ENCODE results near the gene CTF1. TPM values are rescaled to one million over a fixed set of nuclear protein-coding genes. Genes with fewer than 3 reads are reported as not detected.
"Not testable (repeated sequence)": the region's sequence is repeated elsewhere in the genome, so short reads cannot be mapped to it uniquely, and the experiment has no call there.

Gene CTF1
- polyA plus RNA-seq, 4 donors = 6.9 to 8.8 (median 7.7) TPM

GRCh38 chr16:30927789-30928378, 31.5 kb downstream of the CTF1 start:
- peak in 1 of 4 donors; percentile 73 for DNase-seq (ENCODE audit: low read depth in 4 of 4, low spot score in 3 of 4)

GRCh38 chr16:30928390-30928789, 32.0 kb downstream of the CTF1 start:
- DNase-seq (ENCODE audit: low read depth in 4 of 4, low spot score in 3 of 4) = no peak

- DNase-seq (ENCODE audit: low read depth in 4 of 4, low spot score in 3 of 4) = no peak
These were observed 32.8 kb downstream of the CTF1 start for GRCh38 chr16:30929167-30929566.

GRCh38 chr16:30930160-30930571, 33.8 kb downstream of the CTF1 start:
- no peak for DNase-seq (ENCODE audit: low read depth in 4 of 4, low spot score in 3 of 4)

GRCh38 chr16:30931068-30931650, 34.7 kb downstream of the CTF1 start:
- no peak for DNase-seq (ENCODE audit: low read depth in 4 of 4, low spot score in 3 of 4)

GRCh38 chr16:30934827-30935557, 38.6 kb downstream of the CTF1 start:
- no peak for DNase-seq (ENCODE audit: low read depth in 4 of 4, low spot score in 3 of 4)

GRCh38 chr16:30937692-30938091, 41.3 kb downstream of the CTF1 start:
- DNase-seq (ENCODE audit: low read depth in 4 of 4, low spot score in 3 of 4) = no peak

GRCh38 chr16:30939571-30939970, 43.2 kb downstream of the CTF1 start:
- not testable (repeated sequence) for DNase-seq (ENCODE audit: low read depth in 4 of 4, low spot score in 3 of 4)

- no peak for DNase-seq (ENCODE audit: low read depth in 4 of 4, low spot score in 3 of 4)
These were observed 45.4 kb downstream of the CTF1 start for GRCh38 chr16:30941600-30942425.

GRCh38 chr16:30942426-30942806, 46.0 kb downstream of the CTF1 start:
- DNase-seq (ENCODE audit: low read depth in 4 of 4, low spot score in 3 of 4) = no peak

- no peak for DNase-seq (ENCODE audit: low read depth in 4 of 4, low spot score in 3 of 4)
These were observed 47.9 kb downstream of the CTF1 start for GRCh38 chr16:30944352-30944751.

- DNase-seq (ENCODE audit: low read depth in 4 of 4, low spot score in 3 of 4) = no peak
These were observed 50.5 kb downstream of the CTF1 start for GRCh38 chr16:30946671-30947540.

GRCh38 chr16:30947541-30947858, 51.1 kb downstream of the CTF1 start:
- DNase-seq (ENCODE audit: low read depth in 4 of 4, low spot score in 3 of 4) = no peak

- DNase-seq (ENCODE audit: low read depth in 4 of 4, low spot score in 3 of 4) = peak; percentile 94 to 99 (median 97)
These were observed 51.6 kb downstream of the CTF1 start for GRCh38 chr16:30947859-30948666.

- no peak for DNase-seq (ENCODE audit: low read depth in 4 of 4, low spot score in 3 of 4)
These were observed 52.5 kb downstream of the CTF1 start, which contains the start of gene ORAI3 for GRCh38 chr16:30948667-30949649. Gene ORAI3 (plus strand): TSS chr16:30949068. CDS start chr16:30949290, 222 bp downstream.

GRCh38 chr16:30949650-30950515, 53.5 kb downstream of the CTF1 start:
- no peak for DNase-seq (ENCODE audit: low read depth in 4 of 4, low spot score in 3 of 4)

GRCh38 chr16:30950516-30951065, 54.2 kb downstream of the CTF1 start:
- DNase-seq (ENCODE audit: low read depth in 4 of 4, low spot score in 3 of 4) = no peak

All from left renal pelvis (tissue), 4 donors.